Activated CD4-positive, alpha-beta T cell treated with anti-CD3 and anti-CD28 coated beads, Interleukin-2, amount 50 U/mL, for 16 hours (primary cell): ENCODE data around the gene ITPR2.
"Not testable (repeated sequence)": the region's sequence is repeated elsewhere in the genome, so short reads cannot be mapped to it uniquely, and the experiment has no call there.

ENCODE experiments used
- DNase-seq: peaks from one replicate; pipeline ENCODE4 v3.0.0-alpha.2; 2020

ITPR2 gene

DNA sequence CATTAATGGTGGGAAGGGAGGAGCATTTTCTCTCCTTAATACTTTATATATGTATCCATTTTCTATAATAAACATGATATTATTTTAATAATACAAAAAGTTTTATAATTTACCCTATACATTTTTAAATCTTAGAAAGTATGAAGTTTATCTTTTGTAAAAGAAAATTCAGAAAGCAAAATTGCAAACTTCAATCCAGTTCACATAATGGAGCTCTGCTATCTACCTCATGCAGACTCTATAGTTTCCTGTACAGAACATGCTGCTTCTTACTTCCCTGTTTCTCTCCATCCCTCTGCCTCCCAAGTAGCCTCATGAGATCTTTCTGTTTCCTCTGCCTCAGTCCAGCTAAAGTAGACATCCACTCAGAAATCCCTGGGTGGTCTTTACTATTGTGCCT, 402.4 kb downstream of the ITPR2 start:
- not testable (repeated sequence) for DNase-seq

DNA sequence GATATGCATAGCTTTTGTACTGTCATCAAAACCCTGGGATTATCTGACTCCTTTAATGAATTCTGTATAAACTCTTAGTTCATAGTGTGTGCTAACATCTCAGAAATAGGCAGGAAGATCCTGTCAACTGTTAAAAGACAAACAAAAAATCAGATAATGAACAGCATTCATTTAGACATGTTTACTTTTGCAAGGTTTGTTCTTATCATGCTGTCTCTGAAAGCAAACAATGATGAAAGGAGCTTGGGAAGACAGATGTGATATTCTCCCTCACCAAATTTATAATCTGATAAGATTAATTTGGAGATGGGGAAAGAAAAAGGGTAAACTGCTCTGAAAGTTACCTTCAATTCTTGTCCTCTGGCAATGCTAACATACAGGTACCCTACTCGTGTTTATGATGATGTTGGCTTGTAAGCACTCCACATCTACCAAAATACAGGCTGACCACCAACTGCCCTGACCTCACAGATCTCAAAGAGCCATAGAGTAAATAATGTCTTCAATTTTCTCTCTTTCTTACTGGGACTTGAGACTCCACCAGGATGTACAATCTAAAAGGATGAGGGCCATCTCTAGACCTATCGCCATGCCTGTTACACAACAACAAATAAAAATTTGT, 403.8 kb downstream of the ITPR2 start:
- DNase-seq = no peak

DNA sequence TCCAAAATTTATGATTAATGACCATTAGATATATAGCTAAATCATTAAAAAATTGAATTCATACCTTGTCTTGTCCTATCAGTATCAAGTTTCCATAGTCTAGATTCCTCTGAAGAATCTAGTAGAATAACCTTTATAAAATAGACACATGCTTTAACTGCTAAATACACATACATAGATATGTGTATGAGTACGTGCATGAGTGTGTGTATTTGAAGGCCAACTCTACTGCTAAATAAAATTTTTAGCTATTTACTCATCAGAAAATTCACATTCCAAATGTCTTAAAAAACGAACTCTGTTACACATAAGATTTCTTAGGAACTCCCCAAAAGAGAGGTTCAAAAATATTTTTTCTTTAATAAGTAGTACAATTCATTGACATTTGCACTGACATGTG, 404.6 kb downstream of the ITPR2 start:
- no peak for DNase-seq

- DNase-seq = no peak
These were observed 406.3 kb downstream of the ITPR2 start for GRCh38 chr12:26426652-26427051.

DNA sequence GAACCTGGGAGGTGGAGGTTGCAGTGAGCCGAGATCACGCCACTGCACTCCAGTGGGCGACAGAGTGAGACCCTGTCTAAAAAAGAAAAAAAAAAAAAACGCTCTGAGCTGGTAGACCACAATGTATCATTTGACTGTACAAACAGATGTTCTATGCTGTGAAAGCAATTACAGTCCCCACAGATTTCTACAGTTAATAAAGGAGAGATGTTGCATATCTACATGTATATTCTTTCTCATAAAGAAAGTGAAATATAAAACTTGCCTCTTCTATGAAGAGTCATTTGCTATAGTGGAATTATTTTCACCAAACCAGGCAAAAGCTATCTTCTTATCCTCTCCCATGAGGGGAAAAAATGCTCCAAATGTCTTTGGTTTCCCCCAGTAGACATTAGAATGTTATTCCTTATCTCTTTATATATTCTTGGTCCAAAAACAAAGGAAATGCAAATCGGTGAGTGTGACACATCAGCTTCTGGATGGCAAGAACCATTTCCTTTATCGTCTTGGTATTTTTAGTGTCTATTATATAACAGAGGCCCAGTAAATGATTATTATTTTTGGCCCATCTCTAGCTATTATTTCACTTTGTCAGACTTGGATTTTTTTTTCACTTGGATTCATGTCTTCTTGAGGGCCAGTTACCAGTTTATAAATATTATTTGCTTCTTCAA, 407.3 kb downstream of the ITPR2 start:
- no peak for DNase-seq

DNA sequence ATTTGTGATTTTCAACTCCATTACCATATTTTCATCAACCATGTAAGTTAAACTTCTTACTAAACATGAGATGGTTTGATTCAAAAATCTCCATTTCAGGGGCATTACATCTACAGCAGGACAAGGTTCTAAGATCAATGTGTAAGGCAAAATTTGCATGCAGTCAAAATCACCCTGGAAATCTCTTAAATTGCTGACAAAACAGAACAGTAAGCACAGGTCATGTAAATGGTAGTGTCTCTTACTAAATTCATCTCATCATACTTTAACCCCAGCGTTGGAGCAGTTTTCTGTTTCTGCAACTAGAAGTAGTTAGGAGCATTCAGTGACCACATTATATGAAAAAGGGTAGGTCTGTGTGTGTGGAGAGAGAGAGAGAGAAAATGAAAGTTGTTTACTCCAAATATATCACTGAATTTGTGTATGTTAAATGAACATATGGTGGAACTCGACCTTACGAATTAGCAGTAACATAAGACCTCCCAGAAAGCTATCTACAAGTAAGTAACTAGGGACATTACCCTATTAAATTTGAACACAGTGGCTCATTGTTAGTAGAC, 410.1 kb downstream of the ITPR2 start:
- no peak for DNase-seq

GRCh38 chr12:26416550-26416949, 416.4 kb downstream of the ITPR2 start:
- DNase-seq = no peak

GRCh38 chr12:26410689-26411088, 422.3 kb downstream of the ITPR2 start:
- DNase-seq = no peak

DNA sequence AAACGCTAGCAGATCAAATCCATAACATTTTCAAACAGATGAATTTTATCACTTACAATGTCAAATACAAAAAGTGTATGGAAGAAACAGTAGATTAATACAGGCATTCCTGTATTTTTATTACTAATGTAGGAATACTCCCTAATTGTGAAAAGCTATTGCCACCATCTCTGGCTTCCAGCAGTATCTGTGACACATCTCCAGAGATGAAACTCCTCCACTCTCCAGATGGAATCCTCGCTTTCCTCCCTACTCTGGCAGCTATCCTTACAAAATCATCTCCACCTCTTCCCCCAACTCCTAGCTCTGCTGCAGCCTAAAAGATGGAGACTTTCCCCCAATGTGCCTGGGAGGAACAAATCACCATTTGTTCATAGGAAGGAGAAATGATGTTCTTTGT, 426.2 kb downstream of the ITPR2 start:
- DNase-seq = no peak

DNA sequence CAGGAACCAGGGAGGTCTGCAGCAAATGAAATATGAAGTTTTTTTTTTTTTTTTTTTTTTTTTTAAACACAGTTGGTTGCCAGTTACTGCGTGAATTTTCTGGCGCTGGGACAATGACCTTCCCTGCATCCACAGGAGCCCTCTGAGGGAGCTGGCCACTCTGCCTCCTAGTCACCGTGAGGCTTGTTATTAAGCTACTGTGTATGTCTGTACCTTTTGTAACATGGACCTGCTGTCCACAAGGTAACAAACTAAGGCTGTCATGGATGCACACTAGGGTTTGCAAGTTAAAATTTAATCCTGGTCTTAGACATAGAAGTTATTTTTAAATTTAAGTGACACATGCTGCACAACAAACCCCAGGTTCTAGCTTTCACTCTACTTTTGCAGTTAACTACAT, 426.6 kb downstream of the ITPR2 start:
- no peak for DNase-seq

GRCh38 chr12:26403601-26404000, 429.4 kb downstream of the ITPR2 start:
- no peak for DNase-seq

DNA sequence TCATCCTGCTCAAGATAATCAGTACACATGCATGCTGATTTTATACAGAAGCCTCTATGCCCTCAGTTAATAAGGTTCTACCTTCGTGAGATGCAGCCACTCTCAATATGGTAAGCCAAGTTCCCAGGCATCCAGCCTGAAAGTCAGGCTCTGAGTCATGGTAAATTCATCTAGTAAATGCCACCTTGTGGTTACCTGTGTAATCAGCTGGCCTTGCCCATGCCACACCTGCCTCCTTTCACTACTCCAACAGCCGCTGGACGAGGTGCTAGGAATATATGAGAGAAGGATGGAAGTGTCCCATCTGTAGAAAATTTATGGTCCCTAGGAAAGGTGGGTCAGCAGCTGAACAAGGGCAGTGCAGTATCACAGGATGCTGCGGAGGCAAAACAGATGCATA, 430.3 kb downstream of the ITPR2 start:
- no peak for DNase-seq

- DNase-seq = no peak
These were observed 431.1 kb downstream of the ITPR2 start for GRCh38 chr12:26401874-26402273.

DNA sequence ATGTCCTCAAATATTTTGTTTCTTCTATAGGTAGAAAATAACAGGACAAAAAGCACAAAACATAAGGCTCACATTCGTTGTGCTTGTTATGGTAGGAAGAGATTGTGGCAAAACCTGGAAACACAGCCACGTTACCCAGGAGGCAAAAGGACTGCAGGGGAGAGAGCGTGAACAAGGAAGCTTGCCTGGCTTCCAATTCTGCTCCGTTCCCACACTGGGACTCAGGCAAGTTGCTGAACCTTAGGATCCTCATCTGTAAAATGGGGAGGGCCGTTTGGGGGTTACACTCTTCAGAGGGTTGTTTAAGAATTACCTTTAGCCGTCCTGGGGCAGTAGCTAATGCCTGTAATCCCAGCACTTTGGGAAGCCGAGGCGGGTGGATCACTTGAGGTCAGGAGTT, 432.4 kb downstream of the ITPR2 start:
- DNase-seq = no peak

DNA sequence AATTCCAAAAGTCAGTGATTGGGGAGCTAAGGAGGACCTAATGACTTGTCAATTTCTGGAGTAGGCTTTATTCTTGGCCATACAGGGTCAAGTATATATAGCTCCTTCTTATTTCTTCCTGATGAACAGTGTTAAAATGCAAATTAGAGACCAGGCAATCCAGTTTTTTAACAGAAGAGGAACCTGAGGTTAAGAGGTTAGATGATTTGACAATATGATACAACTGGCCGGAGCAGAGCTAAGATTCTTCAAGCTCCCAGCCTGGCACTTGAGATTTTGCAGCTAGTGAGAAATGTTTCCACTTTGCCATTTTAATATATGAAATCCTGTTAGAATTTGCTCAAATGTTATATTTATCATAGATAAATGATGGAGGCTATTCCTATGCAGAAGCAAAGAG, 433.6 kb downstream of the ITPR2 start:
- DNase-seq = no peak

DNA sequence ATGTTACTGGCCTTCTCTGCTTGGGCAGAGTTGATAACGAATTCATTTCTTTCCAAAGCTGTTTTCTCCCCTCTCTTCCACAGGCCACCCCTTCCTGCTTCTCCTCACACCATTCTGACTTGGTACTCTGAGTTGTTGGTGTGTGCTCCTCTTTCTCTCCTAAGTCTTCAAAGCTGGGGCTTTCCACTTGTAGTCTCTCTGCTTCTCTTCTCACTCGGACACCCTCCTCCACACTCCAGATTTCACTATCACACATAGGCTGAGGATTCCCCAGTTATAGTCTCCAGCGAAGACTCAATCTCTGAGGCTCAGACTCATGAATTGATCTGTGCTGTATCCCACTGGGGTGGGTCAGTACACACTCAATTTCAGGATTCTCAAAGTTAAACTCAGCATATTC, 436.6 kb downstream of the ITPR2 start:
- no peak for DNase-seq

- DNase-seq = no peak
These were observed 443.7 kb downstream of the ITPR2 start for GRCh38 chr12:26389343-26389742.

DNA sequence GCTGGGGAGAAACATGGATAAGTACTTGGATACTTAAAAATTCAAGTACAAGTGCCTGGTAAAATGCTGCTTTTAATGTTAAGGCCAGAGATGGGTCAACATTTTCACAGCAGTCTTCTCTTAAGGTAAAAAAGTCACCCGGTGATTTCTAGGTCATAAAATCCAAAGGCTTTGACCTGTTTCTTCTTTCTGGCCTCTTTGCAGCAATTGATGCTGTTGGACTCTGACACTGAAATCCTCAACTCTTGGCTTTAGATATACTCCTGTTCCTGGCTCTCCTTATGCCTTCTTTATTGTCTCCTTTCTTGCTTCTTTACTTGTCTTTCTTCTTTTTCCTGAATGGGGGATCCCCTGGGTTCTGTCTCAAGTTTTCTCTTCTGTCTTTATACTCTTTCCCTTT, 448.5 kb downstream of the ITPR2 start:
- DNase-seq = no peak

DNA sequence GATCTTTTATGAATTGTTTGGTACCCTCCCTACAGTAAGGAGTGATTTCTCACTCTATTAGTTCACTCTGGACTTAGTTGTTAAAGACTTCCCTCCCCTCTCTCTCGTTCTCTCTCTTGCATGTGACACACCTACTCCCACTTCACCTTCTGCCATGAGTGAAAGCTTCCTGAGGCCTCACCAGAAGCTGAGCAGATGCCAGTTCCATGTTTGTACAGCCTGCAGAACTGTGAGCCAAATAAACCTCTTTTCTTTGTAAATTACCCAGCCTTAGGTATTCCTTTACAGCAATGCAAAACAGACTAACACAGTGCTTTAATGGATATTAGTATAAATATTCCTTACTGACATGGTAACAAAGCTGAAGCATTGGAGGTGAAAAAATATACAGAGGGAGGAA, 450.0 kb downstream of the ITPR2 start:
- DNase-seq = no peak

DNA sequence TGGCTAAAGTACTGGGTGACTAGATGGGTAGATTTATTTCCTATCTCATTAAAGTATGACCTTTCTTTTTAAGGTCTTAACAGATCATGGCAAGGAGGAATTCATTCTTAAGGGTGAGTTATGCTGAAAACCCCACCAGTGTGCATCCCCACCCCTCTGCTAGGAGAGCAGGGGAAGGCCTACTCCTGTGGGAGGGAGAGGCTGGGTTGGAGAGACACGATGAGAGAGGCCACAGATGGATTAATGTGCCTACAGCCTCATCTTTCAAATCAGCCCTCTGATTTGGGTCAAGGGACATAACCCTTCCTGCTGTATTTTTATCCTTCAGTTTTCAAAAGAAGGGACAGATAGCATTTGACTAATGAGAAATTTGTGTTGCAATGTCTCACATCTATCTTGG, 452.1 kb downstream of the ITPR2 start:
- DNase-seq = no peak

DNA sequence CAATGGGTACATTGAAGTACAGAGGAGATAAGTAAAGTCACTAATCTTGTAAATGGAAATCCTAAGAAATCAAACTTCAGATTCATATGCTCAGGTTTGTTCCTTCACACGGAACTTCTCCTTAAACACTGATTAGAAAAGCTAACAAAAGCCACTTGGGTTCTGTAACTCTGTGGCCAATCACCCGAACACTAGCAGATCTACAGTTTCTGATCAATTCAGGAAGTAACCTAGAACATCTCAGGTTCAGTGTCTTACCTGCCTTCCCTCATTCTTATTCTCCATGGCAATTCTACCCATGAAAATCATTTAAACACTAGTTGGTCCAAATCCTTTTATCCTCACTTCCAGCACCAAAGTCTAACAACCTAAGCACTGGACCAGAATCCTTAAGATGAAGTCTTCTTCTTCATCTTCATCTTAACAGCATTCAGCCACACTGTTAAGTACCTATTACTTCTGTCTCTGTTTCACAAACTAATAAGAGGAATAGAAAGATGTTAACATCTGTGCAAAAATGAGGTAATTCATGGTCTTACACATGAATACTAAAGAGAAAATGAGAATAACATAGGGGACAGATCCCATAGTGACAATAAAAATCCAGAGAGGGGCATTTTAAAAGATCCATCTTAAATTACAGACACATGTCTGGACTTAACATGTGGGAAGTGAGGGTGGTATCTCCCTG, 453.1 kb downstream of the ITPR2 start:
- DNase-seq = no peak

DNA sequence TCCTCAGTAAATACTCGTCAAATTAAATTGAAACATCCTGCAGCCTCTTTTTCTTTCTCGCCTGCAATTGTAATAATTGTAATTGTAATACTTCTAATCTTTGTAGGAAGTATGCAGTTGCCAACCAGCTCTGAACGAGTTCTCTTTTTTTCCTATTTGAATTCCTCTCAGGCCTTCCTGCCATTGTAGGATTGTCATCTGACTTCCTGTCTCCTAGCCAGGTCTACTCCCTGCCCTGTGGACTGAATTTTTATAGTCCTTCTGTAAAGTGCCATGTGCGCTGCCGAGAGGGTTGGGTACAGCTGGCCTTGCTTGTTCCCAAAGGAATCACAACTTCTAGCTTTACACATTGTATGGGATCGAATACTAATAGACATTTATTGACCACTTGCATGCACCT, 454.3 kb downstream of the ITPR2 start:
- DNase-seq = no peak

GRCh38 chr12:26374934-26375680, 457.9 kb downstream of the ITPR2 start:
- DNase-seq = no peak
